Prostate gland (tissue), 2 donors: ENCODE measurements around the gene WDR93.

Experiments used
- CTCF ChIP-seq, 4 experiments: fragments of 200-600 bp in 2 of 4; fragments of 450-650 bp in 2 of 4; sonication (generic) in 2 of 4; IDR thresholded peaks; 1 replicate in 3 of 4; 2 replicates in 1 of 4; pipeline ENCODE4 v1.5.1; 2016 to 2019; ENCODE audit warnings: antibody characterized with exemption in 4 of 4, mild to moderate bottlenecking in 2 of 4, moderate library complexity in 2 of 4
- POLR2AphosphoS5 ChIP-seq: sonication (generic); formaldehyde crosslinking; IDR thresholded peaks from one replicate; pipeline ENCODE4 v1.6.1; 2017; ENCODE audit warnings: antibody characterized with exemption

- TF ChIP-seq POLR2AphosphoS5 = peak; percentile 84
- TF ChIP-seq CTCF (IDR thresholded peaks at IDR 0.05) = no peak
Measured at GRCh38 chr15:89768071-89768500, 77.5 kb downstream of the WDR93 start.
